Osteoblast (primary cell): Measurements from ENCODE around the gene TCL1A. TPM values are rescaled to one million over a fixed set of nuclear protein-coding genes. Genes with fewer than 3 reads are reported as not detected.
A peak's percentile ranks its signal among the peaks of the same experiment; 100 is the strongest.

ENCODE experiments used
- DNase-seq: peaks from one replicate; pipeline ENCODE4 v3.0.0; 2011; ENCODE audit warnings: low spot score, mixed read lengths; ENCODE audit not compliant: insufficient read length; ENCODE audit errors: missing footprints
- H2AFZ ChIP-seq: 2 replicates; pipeline ENCODE4 v1.6.0; 2011; ENCODE audit warnings: mild to moderate bottlenecking, low read length
- H3K27ac ChIP-seq: 2 replicates; pipeline ENCODE4 v1.5.1; 2011; ENCODE audit warnings: mild to moderate bottlenecking, low read depth, low read length, moderate library complexity
- H3K27me3 ChIP-seq: 2 replicates; pipeline ENCODE4 v1.6.0; 2012; ENCODE audit warnings: mild to moderate bottlenecking, control low read depth, inconsistent platforms, low read length, moderate library complexity; ENCODE audit not compliant: insufficient read depth
- H3K36me3 ChIP-seq: 2 replicates; pipeline ENCODE4 v1.5.1; 2011; ENCODE audit warnings: mild to moderate bottlenecking, low read length, control low read depth, moderate library complexity; ENCODE audit not compliant: insufficient read depth
- H3K4me1 ChIP-seq: 2 replicates; pipeline ENCODE4 v1.5.1; 2011; ENCODE audit warnings: mild to moderate bottlenecking, low read length, control low read depth, moderate library complexity; ENCODE audit not compliant: insufficient read depth
- H3K4me2 ChIP-seq: 2 replicates; pipeline ENCODE4 v1.6.0; 2011; ENCODE audit warnings: mild to moderate bottlenecking, low read length; ENCODE audit not compliant: insufficient read depth
- H3K4me3 ChIP-seq: fragments of 200-600 bp; sonication (generic); 3 replicates; pipeline ENCODE4 v1.5.1; 2012; ENCODE audit warnings: mild to moderate bottlenecking, low read length, inconsistent platforms; ENCODE audit not compliant: insufficient read depth
- H3K79me2 ChIP-seq: 2 replicates; pipeline ENCODE4 v1.6.0; 2012; ENCODE audit warnings: mild to moderate bottlenecking, low read length, control low read depth, inconsistent platforms; ENCODE audit not compliant: insufficient read depth
- H3K9me3 ChIP-seq: 2 replicates; pipeline ENCODE4 v1.5.1; 2011; ENCODE audit warnings: low read depth, low read length, control low read depth
- H4K20me1 ChIP-seq: 2 replicates; pipeline ENCODE4 v1.6.0; 2012; ENCODE audit warnings: mild to moderate bottlenecking, low read length, control low read depth; ENCODE audit not compliant: insufficient read depth
- CTCF ChIP-seq: IDR thresholded peaks from 2 replicates; pipeline ENCODE4 v1.5.1; 2011; ENCODE audit warnings: mild to moderate bottlenecking, low read depth, low read length, moderate library complexity; ENCODE audit errors: extremely low read depth
- total RNA-seq: library from RNA; depleted of rRNA; stranded (reverse); fragments of >200 nt; gene quantifications from 2 replicates; pipeline ENCODE4 v1.2.3, GENCODE V29; 2012

TCL1A gene
- total RNA-seq, 1 donor = not detected

DNA sequence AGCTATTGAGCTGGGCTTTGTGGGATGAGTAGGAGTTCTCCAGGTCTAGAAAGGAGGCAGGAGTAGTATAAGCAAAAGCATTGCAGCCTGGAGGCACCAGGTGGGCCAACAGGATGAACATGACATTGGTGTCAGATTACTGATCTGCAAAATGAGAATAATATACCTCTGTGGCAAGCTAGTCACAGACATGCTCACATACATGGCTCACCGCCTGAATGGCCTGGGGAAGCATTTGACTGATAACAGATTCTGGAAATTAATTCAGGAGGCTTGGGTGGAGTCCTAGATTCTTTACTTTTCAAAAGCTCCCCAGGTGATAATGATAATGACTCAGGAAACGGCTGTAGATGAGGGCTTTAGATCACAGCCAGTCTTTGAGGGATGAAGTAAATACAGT, 27.0 kb downstream of the TCL1A start:
- H2AFZ ChIP-seq = no peak overlapping the region
- no peaks in the 10 kb centered on the region for H3K79me2 ChIP-seq
- no peak overlapping the region for H3K27ac ChIP-seq
- DNase-seq = no peak
- H3K9me3 ChIP-seq = no peaks in the 10 kb centered on the region
- TF ChIP-seq CTCF = no peak
- no peaks in the 10 kb centered on the region for H3K27me3 ChIP-seq
- no peaks in the 10 kb centered on the region for H4K20me1 ChIP-seq
- H3K4me2 ChIP-seq = no peak overlapping the region
- H3K4me3 ChIP-seq = no peak overlapping the region
- H3K4me1 ChIP-seq = no peaks in the 10 kb centered on the region
- no peaks in the 10 kb centered on the region for H3K36me3 ChIP-seq

DNA sequence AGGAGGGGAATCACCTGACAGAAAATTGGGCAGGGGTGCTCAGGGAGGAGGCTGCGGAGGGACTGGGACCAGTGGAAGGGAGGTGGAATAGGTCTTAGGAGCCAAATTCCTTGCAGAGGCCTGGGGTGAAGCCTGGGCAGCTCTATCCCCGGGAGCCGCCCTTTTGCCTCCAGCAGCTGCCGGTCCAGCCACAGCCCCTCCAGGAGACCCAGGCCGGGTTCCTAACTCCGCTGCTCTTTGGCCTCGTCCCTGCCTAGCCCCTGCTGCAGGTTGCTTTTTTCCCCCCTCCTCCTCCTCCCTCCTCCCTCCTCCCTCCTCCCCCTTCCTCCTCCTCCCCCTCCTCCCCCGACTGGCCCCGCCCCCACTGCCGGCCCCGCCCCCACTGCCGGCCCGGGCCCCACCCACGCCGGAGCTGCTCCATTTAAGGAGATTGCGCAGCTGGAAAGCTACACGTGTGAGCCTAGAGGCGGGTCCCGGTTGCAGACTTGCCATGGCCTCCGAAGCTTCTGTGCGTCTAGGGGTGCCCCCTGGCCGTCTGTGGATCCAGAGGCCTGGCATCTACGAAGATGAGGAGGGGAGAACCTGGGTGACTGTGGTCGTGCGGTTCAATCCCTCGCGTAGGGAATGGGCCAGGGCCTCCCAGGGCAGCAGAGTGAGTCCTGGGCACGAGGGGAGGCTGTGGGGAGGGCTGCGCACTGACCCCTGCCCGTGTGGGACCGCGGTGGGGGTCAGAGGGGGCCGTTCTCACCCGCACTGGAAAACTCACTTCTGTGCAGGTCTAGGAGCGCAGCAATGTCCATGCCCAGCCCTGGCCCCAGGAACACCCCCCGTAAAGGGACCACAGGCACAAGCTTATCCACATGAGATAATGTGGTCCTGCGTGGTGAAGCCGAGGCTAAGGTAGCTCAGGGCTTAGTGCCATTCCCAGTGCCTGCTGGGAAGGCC, 27.7 kb downstream of the TCL1A start, which contains the start of gene TCL1B:
Gene TCL1B, plus strand, starts transcription at position 449 of the 945 bp plus-strand sequence. Its CDS starts 42 bp downstream, at position 491.
- H3K79me2 ChIP-seq = no peaks in the 10 kb centered on the region
- H3K9me3 ChIP-seq = no peaks in the 10 kb centered on the region
- H4K20me1 ChIP-seq = no peaks in the 10 kb centered on the region
- H3K27ac ChIP-seq = no peak within 1 kb of the TSS
- no peaks in the 10 kb centered on the region for H3K36me3 ChIP-seq
- H2AFZ ChIP-seq = no peak within 1 kb of the TSS
- DNase-seq = no peak
- no peak for TF ChIP-seq CTCF
- no peaks in the 10 kb centered on the region for H3K27me3 ChIP-seq
- no peak within 1 kb of the TSS for H3K4me3 ChIP-seq
- H3K4me1 ChIP-seq = no peaks in the 10 kb centered on the region
- no peak within 1 kb of the TSS for H3K4me2 ChIP-seq

- Histone ChIP-seq H3K27ac (no peak overlapping the region), H3K4me3 (no peak overlapping the region), H3K4me2 (no peak overlapping the region), H2AFZ (no peak overlapping the region), H3K27me3 (no peaks in the 10 kb centered on the region), H3K9me3 (no peaks in the 10 kb centered on the region), H3K36me3 (no peaks in the 10 kb centered on the region), H3K79me2 (no peaks in the 10 kb centered on the region), H4K20me1 (no peaks in the 10 kb centered on the region), H3K4me1 (no peaks in the 10 kb centered on the region)
- TF ChIP-seq CTCF = peak; percentile 52
- DNase-seq = no peak
Measured at GRCh38 chr14:95683793-95684192, 30.1 kb downstream of the TCL1A start.

DNA sequence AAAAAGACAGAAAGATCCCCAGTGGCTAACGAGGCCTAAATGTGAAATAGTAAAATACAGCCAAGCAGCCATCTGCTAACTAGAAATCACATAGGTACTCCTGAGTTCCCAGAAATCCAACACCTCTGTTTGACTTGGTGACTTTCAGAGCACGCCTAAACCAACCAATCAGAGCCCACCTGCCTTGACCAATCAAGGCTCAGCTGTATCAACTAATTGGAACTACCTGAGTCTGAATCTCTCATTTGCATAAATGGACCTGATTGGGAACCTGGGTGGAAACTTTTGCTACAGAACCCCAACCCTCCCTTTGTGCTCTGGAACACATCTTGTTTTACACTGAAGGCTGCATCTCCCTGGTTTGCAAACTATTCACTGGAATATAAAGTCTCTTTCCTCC, 32.8 kb downstream of the TCL1A start:
- H3K27ac ChIP-seq = no peak overlapping the region
- H3K4me1 ChIP-seq = no peaks in the 10 kb centered on the region
- H3K36me3 ChIP-seq = no peaks in the 10 kb centered on the region
- no peaks in the 10 kb centered on the region for H3K79me2 ChIP-seq
- no peaks in the 10 kb centered on the region for H4K20me1 ChIP-seq
- no peak for DNase-seq
- H3K9me3 ChIP-seq = no peaks in the 10 kb centered on the region
- no peak for TF ChIP-seq CTCF
- H3K27me3 ChIP-seq = no peaks in the 10 kb centered on the region
- no peak overlapping the region for H3K4me2 ChIP-seq
- no peak overlapping the region for H2AFZ ChIP-seq
- H3K4me3 ChIP-seq = no peak overlapping the region
